ENCODE results near the gene LAMB4. TPM values are rescaled to one million over a fixed set of nuclear protein-coding genes. Genes with fewer than 3 reads are reported as not detected.

LAMB4 gene
- total RNA-seq, 2 donors from 2014 or later = 0.85 TPM; not detected in 1

GRCh38 chr7:108026116-108026515 lies 104.0 kb downstream of the LAMB4 start:
- no peaks in the 10 kb centered on the region for H3K4me1 ChIP-seq (replicated peaks)
- no peak overlapping the region for H3K27ac ChIP-seq
- TF ChIP-seq CTCF (IDR thresholded peaks at IDR 0.05) = no peak
- no peak for TF ChIP-seq POLR2A (IDR thresholded peaks at IDR 0.05)
- TF ChIP-seq POLR2AphosphoS5 (IDR thresholded peaks at IDR 0.05) = no peak
- H3K4me3 ChIP-seq = no peak overlapping the region
- intact Hi-C loops (cut with DNase I) = no loop called here
- peaks cover 4% of the 10 kb centered on the region for H3K27me3 ChIP-seq (replicated peaks; ENCODE audit: insufficient read depth)
- 90% methylated on average over 5 of the region's 5 CpGs for WGBS
- DNase-seq (ENCODE audit: low spot score) = no peak
- H3K9me3 ChIP-seq = no peaks in the 10 kb centered on the region
- H3K36me3 ChIP-seq = no peaks in the 10 kb centered on the region

DNA sequence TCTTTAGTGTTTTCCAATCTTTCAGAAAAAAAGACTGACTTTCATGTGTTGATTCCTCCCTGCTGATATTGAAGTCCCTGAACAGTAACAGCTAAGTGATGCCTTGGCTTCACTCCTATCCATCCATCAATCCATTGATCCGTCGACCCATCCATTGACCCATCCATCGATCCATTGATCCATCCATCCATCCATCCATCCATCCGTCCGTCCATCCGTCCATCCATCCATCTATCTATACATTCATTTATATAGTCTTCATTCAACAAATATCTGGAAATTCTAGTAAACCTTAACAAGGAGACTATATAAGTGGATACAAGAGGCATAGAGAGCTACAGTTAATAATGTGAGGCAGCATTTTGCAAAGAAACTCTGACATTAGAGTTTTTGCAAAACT lies 105.6 kb downstream of the LAMB4 start:
- TF ChIP-seq CTCF (IDR thresholded peaks at IDR 0.05) (no peak), POLR2AphosphoS5 (IDR thresholded peaks at IDR 0.05) (no peak), POLR2A (IDR thresholded peaks at IDR 0.05) (no peak)
- 98% methylated on average over 6 of the region's 6 CpGs for WGBS
- no peak for DNase-seq (ENCODE audit: low spot score)

GRCh38 chr7:108020585-108020984 lies 109.6 kb downstream of the LAMB4 start:
- TF ChIP-seq CTCF (IDR thresholded peaks at IDR 0.05) (no peak), POLR2A (IDR thresholded peaks at IDR 0.05) (no peak), POLR2AphosphoS5 (IDR thresholded peaks at IDR 0.05) (no peak)
- WGBS = 92% methylated on average over 2 of the region's 2 CpGs
- Histone ChIP-seq H3K36me3 (no peaks in the 10 kb centered on the region), H3K4me1 (replicated peaks) (no peaks in the 10 kb centered on the region), H3K4me3 (no peak overlapping the region), H3K27me3 (replicated peaks; ENCODE audit: insufficient read depth) (peaks cover 4% of the 10 kb centered on the region), H3K9me3 (no peaks in the 10 kb centered on the region), H3K27ac (no peak overlapping the region)
- DNase-seq (ENCODE audit: low spot score) = no peak
- intact Hi-C loops (cut with DNase I) = no loop called here

More for the DNA sequence above, 105.6 kb downstream of the LAMB4 start:
- H3K36me3 ChIP-seq = no peaks in the 10 kb centered on the region
- no peak overlapping the region for H3K4me3 ChIP-seq
- intact Hi-C loops (cut with DNase I) = no loop called here
- no peak overlapping the region for H3K27ac ChIP-seq
- H3K27me3 ChIP-seq (replicated peaks; ENCODE audit: insufficient read depth) = peaks cover 4% of the 10 kb centered on the region
- H3K4me1 ChIP-seq (replicated peaks) = no peaks in the 10 kb centered on the region
- H3K9me3 ChIP-seq = no peaks in the 10 kb centered on the region

DNA sequence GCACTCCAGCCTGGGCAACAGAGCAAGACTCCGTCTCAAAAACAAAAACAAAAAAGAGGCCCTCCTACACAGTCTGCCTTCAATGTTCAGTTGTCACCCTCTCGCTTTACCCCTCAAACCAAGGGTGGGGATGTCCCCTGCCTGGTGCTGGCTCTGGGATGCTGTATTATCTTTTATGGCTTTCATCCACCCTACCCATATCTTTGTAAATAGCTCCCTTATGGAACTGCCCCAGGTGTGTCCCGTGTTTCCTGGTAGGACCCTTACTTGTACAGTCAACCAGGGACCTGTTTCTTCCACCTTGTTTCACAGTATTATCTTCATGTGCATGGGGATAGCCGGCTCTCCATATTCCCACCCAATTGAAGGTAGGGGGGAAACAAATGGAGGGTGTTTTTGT lies 111.5 kb downstream of the LAMB4 start:
- no peaks in the 10 kb centered on the region for H3K36me3 ChIP-seq
- WGBS = 95% methylated on average over 4 of the region's 4 CpGs
- no peak for TF ChIP-seq CTCF (IDR thresholded peaks at IDR 0.05)
- no peak for TF ChIP-seq POLR2A (IDR thresholded peaks at IDR 0.05)
- TF ChIP-seq POLR2AphosphoS5 (IDR thresholded peaks at IDR 0.05) = no peak

DNA sequence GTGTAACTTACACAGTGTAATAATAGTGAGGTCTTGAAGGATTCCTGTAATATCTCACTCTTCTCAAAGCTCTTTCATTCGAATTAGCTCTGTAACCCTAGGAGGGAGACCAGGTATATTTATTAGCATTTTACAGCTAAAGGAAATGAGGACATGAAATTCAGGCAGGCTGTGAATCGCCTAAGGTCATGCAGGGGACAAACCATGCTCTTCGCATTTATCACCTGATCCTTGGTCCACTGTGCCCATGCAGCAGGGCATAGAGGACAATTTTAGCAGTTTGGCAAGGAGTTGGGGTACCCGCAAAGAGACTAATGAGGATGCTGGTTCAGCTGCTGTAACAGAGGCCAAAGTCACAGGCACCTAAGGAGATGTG lies 112.4 kb downstream of the LAMB4 start:
- no peaks in the 10 kb centered on the region for H3K9me3 ChIP-seq
- H3K4me3 ChIP-seq = no peak overlapping the region
- H3K4me1 ChIP-seq (replicated peaks) = no peaks in the 10 kb centered on the region
- no peaks in the 10 kb centered on the region for H3K36me3 ChIP-seq
- TF ChIP-seq CTCF (IDR thresholded peaks at IDR 0.05) (no peak), POLR2AphosphoS5 (IDR thresholded peaks at IDR 0.05) (no peak), POLR2A (IDR thresholded peaks at IDR 0.05) (no peak)
- intact Hi-C loops (cut with DNase I) = no loop called here
- no peak for DNase-seq (ENCODE audit: low spot score)
- 48% methylated on average over 4 of the region's 4 CpGs for WGBS
- no peaks in the 10 kb centered on the region for H3K27me3 ChIP-seq (replicated peaks; ENCODE audit: insufficient read depth)
- H3K27ac ChIP-seq = no peak overlapping the region

More for the DNA sequence above, 111.5 kb downstream of the LAMB4 start:
- no peak for DNase-seq (ENCODE audit: low spot score)
- Histone ChIP-seq H3K4me3 (no peak overlapping the region), H3K4me1 (replicated peaks) (no peaks in the 10 kb centered on the region), H3K27me3 (replicated peaks; ENCODE audit: insufficient read depth) (no peaks in the 10 kb centered on the region), H3K27ac (no peak overlapping the region), H3K9me3 (no peaks in the 10 kb centered on the region)
- intact Hi-C loops (cut with DNase I) = no loop called here

All from prostate gland (tissue), 2 donors.